ENCODE measurements around the gene DMAC2L. TPM values are rescaled to one million over a fixed set of nuclear protein-coding genes. Genes with fewer than 3 reads are reported as not detected.
A peak's percentile ranks its signal among the peaks of the same experiment; 100 is the strongest.
"Not testable (repeated sequence)": the region's sequence is repeated elsewhere in the genome, so short reads cannot be mapped to it uniquely, and the experiment has no call there.

DMAC2L gene
- total RNA-seq, 2 experiments from 2014 or later = 13.3 to 16.1 TPM

GRCh38 chr14:50310445-50310844 is 1.7 kb upstream of the DMAC2L start:
- H3K27me3 Mint-ChIP-seq = no peaks in the 10 kb centered on the region
- ATAC-seq (no peak), DNase-seq (no peak)
- no peak overlapping the region for H3K27ac Mint-ChIP-seq
- H3K4me3 Mint-ChIP-seq = peak overlapping the region; percentile 39
- CTCF ChIA-PET = interaction anchor here (0.6 to 2.7 kb wide), 4 partner anchors 11 to 707 kb away, joined by 3 to 33 read pairs (median 4); partner anchors contain the start of gene MAP4K5
- peaks cover 40% of the 10 kb centered on the region for H3K4me1 Mint-ChIP-seq
- peaks cover 2% of the 10 kb centered on the region for H3K9me3 Mint-ChIP-seq (ENCODE audit: low read depth)
- H3K36me3 Mint-ChIP-seq = peaks cover 32% of the 10 kb centered on the region

- H3K27ac Mint-ChIP-seq = peak overlapping the region; percentile 97
- CTCF ChIA-PET = interaction anchor here (0.8 to 2.7 kb wide), 6 partner anchors 9 to 448 kb away, joined by 3 to 33 read pairs (median 4); partner anchors contain the start of genes MAP4K5 and SOS2
- ATAC-seq (no peak), DNase-seq (no peak)
- peaks cover 43% of the 10 kb centered on the region for H3K4me1 Mint-ChIP-seq
- H3K36me3 Mint-ChIP-seq = peaks cover 39% of the 10 kb centered on the region
- H3K27me3 Mint-ChIP-seq = no peaks in the 10 kb centered on the region
- H3K9me3 Mint-ChIP-seq (ENCODE audit: low read depth) = peaks cover 2% of the 10 kb centered on the region
- peak overlapping the region; percentile 91 for H3K4me3 Mint-ChIP-seq
Observed at GRCh38 chr14:50311337-50311971, 670 bp upstream of the DMAC2L start.

- H3K4me1 Mint-ChIP-seq = peaks cover 47% of the 10 kb centered on the region
- peak overlapping the region; percentile 91 for H3K4me3 Mint-ChIP-seq
- no peak for DNase-seq
- CTCF ChIA-PET = interaction anchor here (1.0 to 2.7 kb wide), 3 partner anchors 9 to 219 kb away, joined by 3 to 33 read pairs (median 4); partner anchors contain the start of gene MAP4K5
- peaks cover 38% of the 10 kb centered on the region for H3K36me3 Mint-ChIP-seq
- H3K27ac Mint-ChIP-seq = peak overlapping the region; percentile 96
- H3K27me3 Mint-ChIP-seq = no peaks in the 10 kb centered on the region
- peaks cover 2% of the 10 kb centered on the region for H3K9me3 Mint-ChIP-seq (ENCODE audit: low read depth)
- ATAC-seq = peak; percentile 40
Observed at GRCh38 chr14:50312734-50313054, 570 bp downstream of the DMAC2L start.

GRCh38 chr14:50314098-50314497 is 2.0 kb downstream of the DMAC2L start:
- ATAC-seq; H3K4me3 Mint-ChIP-seq; H3K27me3 Mint-ChIP-seq; DNase-seq; H3K9me3 Mint-ChIP-seq (ENCODE audit: low read depth); CTCF ChIA-PET; H3K27ac Mint-ChIP-seq: not testable (repeated sequence)
- Mint-ChIP-seq H3K36me3 (peaks cover 33% of the 10 kb centered on the region), H3K4me1 (peaks cover 44% of the 10 kb centered on the region)

- H3K27me3 Mint-ChIP-seq = no peaks in the 10 kb centered on the region
- no peak for DNase-seq
- CTCF ChIA-PET = interaction anchor here (1.1 kb wide), 1 partner anchor 221 kb away, joined by 3 read pairs; no protein-coding TSS in a partner anchor
- peaks cover 43% of the 10 kb centered on the region for H3K4me1 Mint-ChIP-seq
- no peak overlapping the region for H3K4me3 Mint-ChIP-seq
- peaks cover 34% of the 10 kb centered on the region for H3K36me3 Mint-ChIP-seq
- H3K27ac Mint-ChIP-seq = no peak overlapping the region
- no peak for ATAC-seq
- peaks cover 2% of the 10 kb centered on the region for H3K9me3 Mint-ChIP-seq (ENCODE audit: low read depth)
Observed at GRCh38 chr14:50318031-50318626, 6.0 kb downstream of the DMAC2L start.

GRCh38 chr14:50319293-50319692 is 7.2 kb downstream of the DMAC2L start:
- H3K4me1 Mint-ChIP-seq = peaks cover 36% of the 10 kb centered on the region
- H3K4me3 Mint-ChIP-seq = no peak overlapping the region
- peaks cover 31% of the 10 kb centered on the region for H3K36me3 Mint-ChIP-seq
- H3K9me3 Mint-ChIP-seq (ENCODE audit: low read depth) = peaks cover under 1% of the 10 kb centered on the region
- H3K27ac Mint-ChIP-seq = no peak overlapping the region
- ATAC-seq (no peak), DNase-seq (no peak)
- CTCF ChIA-PET = interaction anchor here (0.5 to 1.5 kb wide), 3 partner anchors 13 to 616 kb away, joined by 3 read pairs; no protein-coding TSS in a partner anchor
- no peaks in the 10 kb centered on the region for H3K27me3 Mint-ChIP-seq

GRCh38 chr14:50319721-50320120 is 7.6 kb downstream of the DMAC2L start:
- Mint-ChIP-seq H3K9me3 (ENCODE audit: low read depth) (no peaks in the 10 kb centered on the region), H3K4me3 (no peak overlapping the region), H3K27me3 (no peaks in the 10 kb centered on the region), H3K4me1 (peaks cover 35% of the 10 kb centered on the region), H3K27ac (peak overlapping the region; percentile 48), H3K36me3 (peaks cover 27% of the 10 kb centered on the region)
- DNase-seq = no peak
- CTCF ChIA-PET = interaction anchor here (0.7 to 3.8 kb wide), 10 partner anchors 8 to 438 kb away, joined by 3 to 33 read pairs (median 4); partner anchors contain the start of genes DMAC2L and L2HGDH
- no peak for ATAC-seq

- H3K27me3 Mint-ChIP-seq = no peaks in the 10 kb centered on the region
- peaks cover 35% of the 10 kb centered on the region for H3K4me1 Mint-ChIP-seq
- H3K27ac Mint-ChIP-seq = no peak overlapping the region
- no peak overlapping the region for H3K4me3 Mint-ChIP-seq
- peaks cover 26% of the 10 kb centered on the region for H3K36me3 Mint-ChIP-seq
- CTCF ChIA-PET = interaction anchor here (0.6 to 3.8 kb wide), 25 partner anchors 8 to 686 kb away, joined by 3 to 33 read pairs (median 4); partner anchors contain the start of genes CDKL1, DMAC2L, L2HGDH and MAP4K5
- ATAC-seq = no peak
- H3K9me3 Mint-ChIP-seq (ENCODE audit: low read depth) = no peaks in the 10 kb centered on the region
- DNase-seq = no peak
Observed at GRCh38 chr14:50320283-50320682, 8.2 kb downstream of the DMAC2L start.

- Mint-ChIP-seq H3K27ac (no peak overlapping the region), H3K9me3 (ENCODE audit: low read depth) (no peaks in the 10 kb centered on the region), H3K4me1 (peaks cover 33% of the 10 kb centered on the region), H3K4me3 (no peak overlapping the region), H3K27me3 (no peaks in the 10 kb centered on the region), H3K36me3 (peaks cover 25% of the 10 kb centered on the region)
- DNase-seq (peak; percentile 84), ATAC-seq (peak; percentile 96)
- CTCF ChIA-PET = interaction anchor here (0.6 to 3.8 kb wide), 33 partner anchors 9 to 687 kb away, joined by 3 to 33 read pairs (median 4); partner anchors contain the start of genes CDKL1, DMAC2L, L2HGDH and MAP4K5
Observed at GRCh38 chr14:50321009-50321660, 9.0 kb downstream of the DMAC2L start.

- no peak overlapping the region for H3K4me3 Mint-ChIP-seq
- H3K36me3 Mint-ChIP-seq = peaks cover 22% of the 10 kb centered on the region
Observed at GRCh38 chr14:50331596-50331995, 19.5 kb downstream of the DMAC2L start.

GRCh38 chr14:50333014-50333509 is 20.9 kb downstream of the DMAC2L start:
- H3K4me1 Mint-ChIP-seq = peaks cover 11% of the 10 kb centered on the region
- H3K4me3 Mint-ChIP-seq = no peak overlapping the region
- CTCF ChIA-PET = interaction anchor here (0.6 to 1.4 kb wide), 4 partner anchors 12 to 26 kb away, joined by 3 to 4 read pairs (median 3); no protein-coding TSS in a partner anchor
- H3K36me3 Mint-ChIP-seq = peaks cover 22% of the 10 kb centered on the region
- no peak for DNase-seq
- H3K27ac Mint-ChIP-seq = no peak overlapping the region
- ATAC-seq = no peak
- H3K27me3 Mint-ChIP-seq = no peaks in the 10 kb centered on the region
- H3K9me3 Mint-ChIP-seq (ENCODE audit: low read depth) = no peaks in the 10 kb centered on the region

More at GRCh38 chr14:50331596-50331995, 19.5 kb downstream of the DMAC2L start:
- no peak overlapping the region for H3K27ac Mint-ChIP-seq
- CTCF ChIA-PET = interaction anchor here (1.7 kb wide), 1 partner anchor 10 kb away, joined by 8 read pairs; no protein-coding TSS in a partner anchor
- ATAC-seq (no peak), DNase-seq (no peak)
- H3K9me3 Mint-ChIP-seq (ENCODE audit: low read depth) = no peaks in the 10 kb centered on the region
- no peaks in the 10 kb centered on the region for H3K27me3 Mint-ChIP-seq
- H3K4me1 Mint-ChIP-seq = peaks cover 10% of the 10 kb centered on the region

GRCh38 chr14:50334211-50334610 is 22.1 kb downstream of the DMAC2L start:
- no peak for DNase-seq
- H3K4me3 Mint-ChIP-seq = no peak overlapping the region
- CTCF ChIA-PET = interaction anchor here (0.7 to 1.7 kb wide), 5 partner anchors 11 to 89 kb away, joined by 3 to 5 read pairs (median 3); no protein-coding TSS in a partner anchor
- no peaks in the 10 kb centered on the region for H3K9me3 Mint-ChIP-seq (ENCODE audit: low read depth)
- no peak overlapping the region for H3K27ac Mint-ChIP-seq
- H3K27me3 Mint-ChIP-seq = no peaks in the 10 kb centered on the region
- ATAC-seq = no peak
- H3K36me3 Mint-ChIP-seq = peaks cover 19% of the 10 kb centered on the region
- peaks cover 11% of the 10 kb centered on the region for H3K4me1 Mint-ChIP-seq

GRCh38 chr14:50335389-50335788 is 23.3 kb downstream of the DMAC2L start:
- ATAC-seq (no peak), DNase-seq (no peak)
- peaks cover 13% of the 10 kb centered on the region for H3K36me3 Mint-ChIP-seq
- no peaks in the 10 kb centered on the region for H3K9me3 Mint-ChIP-seq (ENCODE audit: low read depth)
- CTCF ChIA-PET = interaction anchor here (0.5 to 1.7 kb wide), 4 partner anchors 14 to 471 kb away, joined by 3 to 5 read pairs (median 3); no protein-coding TSS in a partner anchor
- H3K27me3 Mint-ChIP-seq = no peaks in the 10 kb centered on the region
- H3K4me3 Mint-ChIP-seq = no peak overlapping the region
- H3K27ac Mint-ChIP-seq = peak overlapping the region; percentile 41
- H3K4me1 Mint-ChIP-seq = peaks cover 11% of the 10 kb centered on the region
